IPS-18a (cell line): ENCODE data around the gene TAF5.
"Not testable (repeated sequence)": the region's sequence is repeated elsewhere in the genome, so short reads cannot be mapped to it uniquely, and the experiment has no call there.

Source experiments
- H3K27ac ChIP-seq: one replicate; pipeline ENCODE4 v1.5.1; 2013; ENCODE audit warnings: low read length
- H3K27me3 ChIP-seq: one replicate; pipeline ENCODE4 v1.6.1; 2013; ENCODE audit warnings: mild to moderate bottlenecking, low read length; ENCODE audit not compliant: control insufficient read depth, insufficient read depth
- H3K36me3 ChIP-seq: one replicate; pipeline ENCODE4 v1.6.1; 2013; ENCODE audit warnings: low read depth, low read length; ENCODE audit not compliant: control insufficient read depth
- H3K4me1 ChIP-seq: one replicate; pipeline ENCODE4 v1.6.1; 2013; ENCODE audit warnings: low read depth, low read length; ENCODE audit not compliant: control insufficient read depth
- H3K4me3 ChIP-seq: one replicate; pipeline ENCODE4 v1.5.1; 2013; ENCODE audit warnings: low read length
- H3K9ac ChIP-seq: one replicate; pipeline ENCODE4 v1.6.1; 2013; ENCODE audit warnings: mild to moderate bottlenecking, low read length, moderate library complexity
- H3K9me3 ChIP-seq: one replicate; pipeline ENCODE4 v1.6.1; 2013; ENCODE audit warnings: low read depth, low read length; ENCODE audit not compliant: control insufficient read depth

Gene TAF5

GRCh38 chr10:103360791-103361190, 7.0 kb upstream of the TAF5 start:
- not testable (repeated sequence) for H3K27ac ChIP-seq, H3K4me3 ChIP-seq, H3K36me3 ChIP-seq, H3K9ac ChIP-seq, H3K27me3 ChIP-seq, H3K9me3 ChIP-seq, H3K4me1 ChIP-seq

GRCh38 chr10:103367379-103367781, 396 bp upstream of the TAF5 start:
- no peak overlapping the region for H3K9ac ChIP-seq
- H3K36me3 ChIP-seq = no peaks in the 10 kb centered on the region
- no peaks in the 10 kb centered on the region for H3K27me3 ChIP-seq
- peak overlapping the region; percentile 80 for H3K4me3 ChIP-seq
- no peak overlapping the region for H3K27ac ChIP-seq
- H3K4me1 ChIP-seq = no peaks in the 10 kb centered on the region
- H3K9me3 ChIP-seq = no peaks in the 10 kb centered on the region

GRCh38 chr10:103373544-103373943, 5.8 kb downstream of the TAF5 start:
- no peaks in the 10 kb centered on the region for H3K9me3 ChIP-seq
- H3K27ac ChIP-seq = no peak overlapping the region
- peaks cover 26% of the 10 kb centered on the region for H3K36me3 ChIP-seq
- no peaks in the 10 kb centered on the region for H3K27me3 ChIP-seq
- H3K4me1 ChIP-seq = no peaks in the 10 kb centered on the region
- H3K9ac ChIP-seq = no peak overlapping the region
- H3K4me3 ChIP-seq = no peak overlapping the region

GRCh38 chr10:103374263-103374662, 6.5 kb downstream of the TAF5 start:
- no peaks in the 10 kb centered on the region for H3K27me3 ChIP-seq
- no peaks in the 10 kb centered on the region for H3K9me3 ChIP-seq
- H3K4me3 ChIP-seq = no peak overlapping the region
- H3K4me1 ChIP-seq = no peaks in the 10 kb centered on the region
- no peak overlapping the region for H3K9ac ChIP-seq
- no peak overlapping the region for H3K27ac ChIP-seq
- H3K36me3 ChIP-seq = peaks cover 26% of the 10 kb centered on the region

- Histone ChIP-seq H3K4me3 (no peak overlapping the region), H3K9me3 (no peaks in the 10 kb centered on the region), H3K27me3 (no peaks in the 10 kb centered on the region), H3K36me3 (peaks cover 26% of the 10 kb centered on the region), H3K27ac (no peak overlapping the region), H3K4me1 (no peaks in the 10 kb centered on the region), H3K9ac (no peak overlapping the region)
Observed at GRCh38 chr10:103382769-103383168, 15.0 kb downstream of the TAF5 start.

GRCh38 chr10:103394180-103394579, 26.4 kb downstream of the TAF5 start:
- Histone ChIP-seq H3K9ac (no peak overlapping the region), H3K27me3 (no peaks in the 10 kb centered on the region), H3K27ac (no peak overlapping the region), H3K36me3 (peaks cover 44% of the 10 kb centered on the region), H3K4me3 (no peak overlapping the region), H3K4me1 (peaks cover 15% of the 10 kb centered on the region), H3K9me3 (no peaks in the 10 kb centered on the region)

- Histone ChIP-seq H3K36me3 (peaks cover 46% of the 10 kb centered on the region), H3K4me1 (peaks cover 15% of the 10 kb centered on the region), H3K4me3 (peak overlapping the region; percentile 98), H3K27me3 (no peaks in the 10 kb centered on the region), H3K9ac (peak overlapping the region; percentile 91), H3K27ac (peak overlapping the region; percentile 49), H3K9me3 (no peaks in the 10 kb centered on the region)
Observed at GRCh38 chr10:103395754-103396066, 27.9 kb downstream of the TAF5 start.

- H3K27ac ChIP-seq = peak within 1 kb of the TSS; percentile 49
- no peaks in the 10 kb centered on the region for H3K9me3 ChIP-seq
- peaks cover 44% of the 10 kb centered on the region for H3K36me3 ChIP-seq
- peaks cover 15% of the 10 kb centered on the region for H3K4me1 ChIP-seq
- H3K4me3 ChIP-seq = peak within 1 kb of the TSS; percentile 98
- no peaks in the 10 kb centered on the region for H3K27me3 ChIP-seq
- peak within 1 kb of the TSS; percentile 91 for H3K9ac ChIP-seq
Observed at GRCh38 chr10:103396067-103396788, 28.5 kb downstream of the TAF5 start, which contains the start of the genes ATP5MK and PDCD11. Gene ATP5MK (minus strand): TSS chr10:103396475. CDS start chr10:103392457, 4,018 bp downstream. Gene PDCD11 (plus strand): TSS chr10:103396626. CDS start chr10:103398427, 1,801 bp downstream.

- Histone ChIP-seq H3K4me3 (peak overlapping the region; percentile 98), H3K9me3 (no peaks in the 10 kb centered on the region), H3K9ac (peak overlapping the region; percentile 91), H3K36me3 (peaks cover 42% of the 10 kb centered on the region), H3K4me1 (peaks cover 15% of the 10 kb centered on the region), H3K27me3 (no peaks in the 10 kb centered on the region), H3K27ac (peak overlapping the region; percentile 39)
Observed at GRCh38 chr10:103396789-103397087, 29.0 kb downstream of the TAF5 start.

- Histone ChIP-seq H3K36me3 (peaks cover 41% of the 10 kb centered on the region), H3K9ac (peak overlapping the region; percentile 91), H3K4me1 (peaks cover 15% of the 10 kb centered on the region), H3K9me3 (no peaks in the 10 kb centered on the region), H3K4me3 (peak overlapping the region; percentile 98), H3K27ac (no peak overlapping the region), H3K27me3 (no peaks in the 10 kb centered on the region)
Observed at GRCh38 chr10:103397191-103397825, 29.5 kb downstream of the TAF5 start.

- Histone ChIP-seq H3K4me3 (no peak overlapping the region), H3K4me1 (no peaks in the 10 kb centered on the region), H3K27ac (no peak overlapping the region), H3K9me3 (no peaks in the 10 kb centered on the region), H3K9ac (no peak overlapping the region), H3K27me3 (no peaks in the 10 kb centered on the region), H3K36me3 (peaks cover 90% of the 10 kb centered on the region)
Observed at GRCh38 chr10:103413564-103413963, 45.8 kb downstream of the TAF5 start.

- Histone ChIP-seq H3K4me1 (no peaks in the 10 kb centered on the region), H3K36me3 (peaks cover 95% of the 10 kb centered on the region), H3K9ac (no peak overlapping the region), H3K4me3 (no peak overlapping the region), H3K27me3 (no peaks in the 10 kb centered on the region), H3K9me3 (no peaks in the 10 kb centered on the region), H3K27ac (no peak overlapping the region)
Observed at GRCh38 chr10:103415581-103415980, 47.8 kb downstream of the TAF5 start.
